Inflammatory macrophage treated with lipopolysaccharide for 4 hours (primary cell): ENCODE data around the gene MARK2.

Experiments
- DNase-seq: peaks from one replicate; pipeline ENCODE4 v3.0.0-alpha.2; 2020

Gene MARK2

DNA sequence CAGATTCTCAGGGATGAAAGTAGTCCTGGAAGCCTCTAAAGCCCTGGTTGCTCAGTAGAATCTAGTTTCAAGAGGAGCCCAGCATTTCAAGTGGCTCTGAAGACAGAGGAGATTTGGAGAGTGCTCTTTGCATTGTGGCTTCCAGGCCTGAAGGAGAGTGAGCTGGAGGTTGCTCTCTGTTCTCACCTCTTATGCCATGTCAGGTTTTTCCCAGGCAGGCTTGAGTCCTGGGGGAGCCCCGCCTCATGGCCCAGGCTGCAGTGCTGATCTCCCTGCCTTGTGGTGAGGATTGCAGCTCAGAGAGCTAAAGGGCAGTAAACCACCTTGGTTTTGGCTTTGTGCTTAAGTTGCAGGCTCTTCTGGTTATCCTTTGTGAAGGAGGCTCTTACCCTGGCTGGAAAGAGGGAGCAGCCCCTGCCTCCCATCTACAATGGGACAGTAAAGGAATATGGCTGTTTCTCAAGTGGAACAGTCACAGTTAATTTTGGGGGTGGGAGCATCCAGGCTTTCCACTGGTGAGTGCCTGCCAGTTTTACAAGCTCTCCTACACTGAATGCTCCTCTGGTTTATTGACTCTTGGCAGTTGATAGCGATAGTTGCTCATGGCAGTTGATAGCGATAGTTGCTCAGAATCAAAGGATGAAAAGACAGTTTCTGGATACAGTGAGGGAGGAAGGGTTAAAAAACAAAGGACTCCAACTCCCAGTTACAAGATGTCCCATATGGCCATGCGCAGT is 45.5 kb downstream of the MARK2 start:
- DNase-seq, result no peak

GRCh38 chr11:63887386-63887999 is 48.6 kb downstream of the MARK2 start:
- no peak for DNase-seq

GRCh38 chr11:63888170-63889086 is 49.5 kb downstream of the MARK2 start:
- DNase-seq, result peak; percentile 62

GRCh38 chr11:63889344-63889743 is 50.4 kb downstream of the MARK2 start:
- DNase-seq, result no peak

GRCh38 chr11:63890368-63890767 is 51.5 kb downstream of the MARK2 start:
- no peak for DNase-seq

GRCh38 chr11:63892228-63892627 is 53.3 kb downstream of the MARK2 start:
- DNase-seq, result no peak

DNA sequence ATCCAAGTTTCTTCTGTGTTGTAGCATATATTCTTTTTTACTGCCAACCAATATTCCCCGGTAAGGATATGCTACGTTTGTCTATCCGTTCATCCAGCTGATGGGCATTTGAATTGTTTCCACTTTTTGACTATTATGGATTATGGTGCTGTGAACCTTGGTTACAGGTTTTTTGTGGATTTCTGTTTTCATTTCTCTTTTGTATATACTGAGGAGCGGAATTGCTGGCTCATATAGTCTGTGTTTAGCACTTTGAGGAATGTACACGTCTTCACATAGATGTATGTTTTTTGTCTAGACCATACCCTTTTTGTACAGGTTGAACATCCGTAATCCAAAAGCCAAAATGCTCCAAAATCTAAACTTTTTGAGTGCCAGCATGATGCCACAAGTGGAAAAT is 54.4 kb downstream of the MARK2 start:
- no peak for DNase-seq

- DNase-seq, result no peak
These were observed 57.2 kb downstream of the MARK2 start for GRCh38 chr11:63896071-63896470.

DNA sequence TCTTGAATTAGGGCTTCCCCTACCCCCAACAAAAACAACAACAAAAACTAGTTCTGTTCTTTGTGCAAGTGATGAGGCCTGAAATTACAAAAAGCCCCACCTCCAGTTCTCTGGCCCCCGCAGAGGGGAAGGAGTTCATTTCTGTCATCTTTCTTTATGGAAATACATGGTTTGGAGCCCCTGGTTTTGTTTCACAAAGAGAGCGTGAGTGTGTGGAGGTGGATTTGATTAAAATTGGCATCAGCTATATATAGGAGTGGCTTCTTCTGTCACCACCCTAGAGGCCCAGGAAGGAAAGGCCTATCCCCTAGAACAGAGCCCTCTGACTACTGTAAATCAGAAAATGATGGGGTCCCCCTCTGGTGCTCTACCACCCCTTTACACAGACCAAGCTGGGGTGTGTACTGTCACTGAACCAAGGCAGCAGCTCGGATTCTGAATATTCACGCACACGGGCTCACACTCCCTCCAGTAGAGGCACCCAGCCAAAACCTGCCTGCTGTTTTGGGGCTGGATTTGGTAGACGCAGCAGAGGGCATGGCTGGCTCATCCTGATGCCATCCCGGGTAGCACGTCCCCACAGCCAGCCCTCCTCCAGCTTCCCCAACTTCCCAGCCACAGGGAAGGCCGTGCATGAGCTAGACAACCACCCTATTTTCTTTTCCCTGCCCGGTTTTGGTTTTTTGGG is 58.7 kb downstream of the MARK2 start:
- no peak for DNase-seq

- DNase-seq, result no peak
These were observed 62.8 kb downstream of the MARK2 start for GRCh38 chr11:63901660-63902059.

GRCh38 chr11:63903884-63904283 is 65.0 kb downstream of the MARK2 start:
- no peak for DNase-seq

DNA sequence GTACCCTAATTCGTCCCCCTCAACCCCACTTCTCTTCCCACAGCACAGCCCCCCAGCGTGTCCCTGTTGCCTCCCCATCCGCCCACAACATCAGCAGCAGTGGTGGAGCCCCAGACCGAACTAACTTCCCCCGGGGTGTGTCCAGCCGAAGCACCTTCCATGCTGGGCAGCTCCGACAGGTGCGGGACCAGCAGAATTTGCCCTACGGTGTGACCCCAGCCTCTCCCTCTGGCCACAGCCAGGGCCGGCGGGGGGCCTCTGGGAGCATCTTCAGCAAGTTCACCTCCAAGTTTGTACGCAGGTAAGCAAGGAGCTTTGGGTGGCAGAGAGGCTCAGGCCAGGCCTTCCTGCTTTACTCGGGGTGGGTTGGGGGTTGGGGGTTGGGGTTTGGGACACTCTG is 65.8 kb downstream of the MARK2 start:
- DNase-seq, result no peak

DNA sequence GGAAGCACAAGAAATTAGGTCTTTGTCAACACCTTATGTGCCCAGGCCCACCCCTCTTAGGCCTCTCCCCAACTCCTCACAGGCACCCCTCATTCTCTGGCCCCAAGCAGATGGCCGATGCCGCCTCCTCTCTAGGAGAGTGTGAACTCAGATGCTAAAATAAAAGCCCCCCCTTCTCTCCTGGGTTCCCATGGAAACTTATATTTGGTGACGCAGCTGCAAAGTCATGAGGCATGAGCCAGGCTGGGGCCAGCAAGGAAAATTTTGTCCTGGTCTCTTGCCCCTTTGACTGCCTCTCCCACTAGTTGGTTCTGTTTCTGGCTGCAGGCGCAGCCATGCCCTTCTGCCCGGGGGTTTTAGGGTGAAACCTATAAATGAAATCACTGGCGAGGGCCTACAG is 66.3 kb downstream of the MARK2 start:
- no peak for DNase-seq

DNA sequence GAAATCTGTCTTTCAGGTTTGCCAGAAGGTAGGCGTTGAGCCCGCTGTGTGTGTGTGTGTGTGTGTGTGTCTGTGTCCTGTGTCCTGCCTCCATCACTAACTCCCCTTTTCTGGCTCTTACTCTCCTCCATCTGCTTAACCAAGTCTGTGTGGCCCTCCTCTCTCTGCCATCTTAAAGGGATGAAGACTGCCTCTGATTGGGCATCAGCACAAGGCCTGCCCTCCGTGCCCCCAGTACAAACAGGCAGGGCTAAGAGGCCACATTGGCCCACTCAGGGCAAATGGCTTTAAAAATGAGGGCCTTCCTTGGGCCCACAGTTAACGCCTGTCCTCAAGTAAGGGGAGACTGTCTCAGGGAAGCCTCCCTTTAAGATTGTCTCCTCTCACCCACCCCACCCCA is 67.2 kb downstream of the MARK2 start:
- DNase-seq, result no peak

GRCh38 chr11:63906585-63906984 is 67.7 kb downstream of the MARK2 start:
- no peak for DNase-seq

- DNase-seq, result no peak
These were observed 68.2 kb downstream of the MARK2 start for GRCh38 chr11:63907063-63907462.

- DNase-seq, result no peak
These were observed 69.1 kb downstream of the MARK2 start for GRCh38 chr11:63907808-63908530.

- DNase-seq, result no peak
These were observed 69.9 kb downstream of the MARK2 start for GRCh38 chr11:63908631-63909401.

GRCh38 chr11:63909591-63910506 is 70.9 kb downstream of the MARK2 start:
- no peak for DNase-seq

- DNase-seq, result no peak
These were observed 71.8 kb downstream of the MARK2 start for GRCh38 chr11:63910675-63911074.
